OCI-LY7 (cell line): Measurements from ENCODE around the gene HS6ST3.

Source experiments
- EZH2phosphoT487 ChIP-seq: fragments of 200-600 bp; sonication (generic); IDR thresholded peaks from 2 replicates; pipeline ENCODE4 v1.6.1; 2018; ENCODE audit warnings: low read depth, borderline replicate concordance, mild to moderate bottlenecking, mixed run types, antibody characterized with exemption, low read length, moderate library complexity, mixed read lengths
- TF ChIP-seq, protein P1 (sequence below): fragments of 200-600 bp; sonication (generic); conservative IDR thresholded peaks from 2 replicates; pipeline ENCODE4 v1.5.1; 2014; ENCODE audit warnings: mild to moderate bottlenecking, antibody characterized with exemption, low read length, moderate library complexity, mixed read lengths

DNA sequence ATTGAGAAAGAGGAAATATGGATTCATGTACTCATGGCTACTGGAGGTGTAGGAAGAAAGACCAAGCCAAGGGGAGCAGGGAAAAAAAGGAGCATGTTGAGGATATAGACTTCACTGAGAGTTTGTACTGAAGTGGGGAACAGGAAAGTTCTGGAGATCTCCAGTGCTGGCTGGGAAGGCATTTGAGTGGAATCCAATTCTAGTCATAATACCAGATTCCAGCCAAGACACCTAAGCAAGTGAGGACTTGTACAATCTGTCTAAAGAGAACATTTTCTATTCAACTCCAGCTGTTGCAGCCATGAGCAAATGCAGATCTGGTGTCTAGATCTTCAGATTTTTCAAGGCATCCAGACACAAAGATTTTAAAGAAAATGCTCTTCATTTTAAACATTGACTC lies 491.8 kb downstream of the HS6ST3 start:
- TF ChIP-seq, protein P1, sequence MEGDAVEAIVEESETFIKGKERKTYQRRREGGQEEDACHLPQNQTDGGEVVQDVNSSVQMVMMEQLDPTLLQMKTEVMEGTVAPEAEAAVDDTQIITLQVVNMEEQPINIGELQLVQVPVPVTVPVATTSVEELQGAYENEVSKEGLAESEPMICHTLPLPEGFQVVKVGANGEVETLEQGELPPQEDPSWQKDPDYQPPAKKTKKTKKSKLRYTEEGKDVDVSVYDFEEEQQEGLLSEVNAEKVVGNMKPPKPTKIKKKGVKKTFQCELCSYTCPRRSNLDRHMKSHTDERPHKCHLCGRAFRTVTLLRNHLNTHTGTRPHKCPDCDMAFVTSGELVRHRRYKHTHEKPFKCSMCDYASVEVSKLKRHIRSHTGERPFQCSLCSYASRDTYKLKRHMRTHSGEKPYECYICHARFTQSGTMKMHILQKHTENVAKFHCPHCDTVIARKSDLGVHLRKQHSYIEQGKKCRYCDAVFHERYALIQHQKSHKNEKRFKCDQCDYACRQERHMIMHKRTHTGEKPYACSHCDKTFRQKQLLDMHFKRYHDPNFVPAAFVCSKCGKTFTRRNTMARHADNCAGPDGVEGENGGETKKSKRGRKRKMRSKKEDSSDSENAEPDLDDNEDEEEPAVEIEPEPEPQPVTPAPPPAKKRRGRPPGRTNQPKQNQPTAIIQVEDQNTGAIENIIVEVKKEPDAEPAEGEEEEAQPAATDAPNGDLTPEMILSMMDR = no peak
- TF ChIP-seq EZH2phosphoT487 = no peak
